HS-5 (cell line): ENCODE measurements around the gene SLC37A1.
"Not testable (repeated sequence)": the region's sequence is repeated elsewhere in the genome, so short reads cannot be mapped to it uniquely, and the experiment has no call there.

Source experiments
- DNase-seq: peaks from one replicate; pipeline ENCODE4 v3.0.0-alpha.2; 2012; ENCODE audit warnings: low read depth

SLC37A1 gene

GRCh38 chr21:42619841-42620240, 106.2 kb downstream of the SLC37A1 start:
- no peak for DNase-seq

- no peak for DNase-seq
Observed at GRCh38 chr21:42621166-42621818, 107.6 kb downstream of the SLC37A1 start.

- DNase-seq = no peak
Observed at GRCh38 chr21:42621819-42622177, 108.1 kb downstream of the SLC37A1 start.

- DNase-seq = no peak
Observed at GRCh38 chr21:42622284-42622683, 108.6 kb downstream of the SLC37A1 start.

- DNase-seq = no peak
Observed at GRCh38 chr21:42623694-42624093, 110.0 kb downstream of the SLC37A1 start.

- DNase-seq = no peak
Observed at GRCh38 chr21:42624095-42624790, 110.6 kb downstream of the SLC37A1 start.

GRCh38 chr21:42624936-42625335, 111.3 kb downstream of the SLC37A1 start:
- no peak for DNase-seq

GRCh38 chr21:42626171-42626570, 112.5 kb downstream of the SLC37A1 start:
- DNase-seq = no peak

- no peak for DNase-seq
Observed at GRCh38 chr21:42627527-42628289, 114.1 kb downstream of the SLC37A1 start.

GRCh38 chr21:42628466-42629061, 114.9 kb downstream of the SLC37A1 start:
- not testable (repeated sequence) for DNase-seq

GRCh38 chr21:42629933-42630589, 116.4 kb downstream of the SLC37A1 start:
- DNase-seq = no peak

GRCh38 chr21:42630626-42631025, 117.0 kb downstream of the SLC37A1 start:
- no peak for DNase-seq
